HepG2 (cell line): ENCODE data around the gene THPO. TPM values are rescaled to one million over a fixed set of nuclear protein-coding genes. Genes with fewer than 3 reads are reported as not detected.

Experiments
- ATAC-seq: fragments of 200-7000 bp; cut with Tn5 transposase; 3 replicates; pipeline ENCODE4 v1.9.1; 2020; ENCODE audit warnings: mild to moderate bottlenecking, moderate library complexity
- BruUV-seq: library from RNA; stranded (reverse); fragments of 400-500 nt; replicated peaks from 2 replicates; lab custom pipeline; 2021; lab: Mats Ljungman, UMichigan
- CTCF ChIA-PET: fragments of 300-600 bp; formaldehyde crosslinking; extraction: SDS; loops from one replicate; lab custom pipeline; 2021; ENCODE audit warnings: low total read pairs, inconsistent platforms, low intra/inter-chr PET ratio; lab: Yijun Ruan, JAX
- POLR2A ChIA-PET: fragments of 350-600 bp; sonication (Branson Sonifier 250); formaldehyde crosslinking; loops from one replicate; lab custom pipeline; 2020; ENCODE audit warnings: antibody characterized with exemption, inconsistent platforms; lab: Yijun Ruan, JAX
- DNase-seq: peaks from one replicate; pipeline ENCODE4 v3.0.0-alpha.2; 2015; ENCODE audit warnings: low spot score
- FAIRE-seq: peaks from 3 replicates; lab custom pipeline; 2011; peaks lifted over from hg19 to GRCh38; lab: Jason Lieb, UNC
- H2AFZ ChIP-seq: one replicate; pipeline ENCODE4 v1.6.1; 2011; ENCODE audit warnings: low read length, inconsistent platforms
- H3K27ac ChIP-seq: fragments of 300-600 bp; 3 replicates; pipeline ENCODE4 v1.8.0; 2011; ENCODE audit warnings: mixed run types, mild to moderate bottlenecking, mixed read lengths, low read length, inconsistent platforms; ENCODE audit not compliant: insufficient read depth; ENCODE audit errors: extremely low read length
- H3K27me3 ChIP-seq, 2 experiments: fragments of 200-600 bp in 1 of 2; 2 replicates in 1 of 2; 3 replicates in 1 of 2; pipeline versions ENCODE4 v1.6.0 to v1.8.0; 2011; ENCODE audit warnings: low read length in 2 of 2, mild to moderate bottlenecking in 2 of 2, moderate library complexity in 2 of 2, inconsistent platforms in 1 of 2; ENCODE audit not compliant: insufficient read depth in 2 of 2, control insufficient read depth in 1 of 2
- H3K36me3 ChIP-seq, 2 experiments: fragments of 200-600 bp in 1 of 2; replicated peaks in 1 of 2; 2 replicates in 1 of 2; 3 replicates in 1 of 2; pipeline versions ENCODE4 v1.5.1 to v1.8.0; 2011; ENCODE audit warnings: low read length in 2 of 2, inconsistent platforms in 1 of 2; ENCODE audit not compliant: insufficient read depth in 2 of 2, control insufficient read depth in 1 of 2
- H3K4me1 ChIP-seq: 2 replicates; pipeline ENCODE4 v1.5.1; 2012; ENCODE audit warnings: low read length, inconsistent platforms; ENCODE audit not compliant: insufficient read depth
- H3K4me2 ChIP-seq: 2 replicates; pipeline ENCODE4 v1.6.0; 2011; ENCODE audit warnings: low read depth, low read length, inconsistent platforms
- H3K4me3 ChIP-seq, 3 experiments: fragments of 200-600 bp in 1 of 3; sonication (generic), shearing (Covaris generic) in 1 of 3; replicated peaks in 1 of 3; 2 replicates each; pipeline ENCODE4 v1.5.1; 2011 to 2016; ENCODE audit warnings: low read length in 3 of 3, inconsistent platforms in 2 of 3, low read depth in 2 of 3, mild to moderate bottlenecking in 2 of 3, control low read depth in 1 of 3, mixed read lengths in 1 of 3; ENCODE audit not compliant: insufficient read depth in 1 of 3
- H3K79me2 ChIP-seq: one replicate; pipeline ENCODE4 v1.6.1; 2011; ENCODE audit warnings: low read length, inconsistent platforms; ENCODE audit not compliant: insufficient read depth
- H3K9ac ChIP-seq: 2 replicates; pipeline ENCODE4 v1.6.0; 2011; ENCODE audit warnings: mild to moderate bottlenecking, low read depth, low read length, inconsistent platforms; ENCODE audit not compliant: insufficient read depth
- H3K9me3 ChIP-seq: 2 replicates; pipeline ENCODE4 v1.5.1; 2012; ENCODE audit warnings: mild to moderate bottlenecking, low read length
- H4K20me1 ChIP-seq: 2 replicates; pipeline ENCODE4 v1.6.0; 2011; ENCODE audit warnings: inconsistent platforms, mild to moderate bottlenecking, low read length, moderate library complexity; ENCODE audit not compliant: insufficient read depth
- ARID4A ChIP-seq: sonication (generic); formaldehyde crosslinking; IDR thresholded peaks from 2 replicates; pipeline ENCODE4 v1.5.0; 2020; ENCODE audit warnings: mild to moderate bottlenecking, missing genetic modification reagents, borderline replicate concordance
- NONO ChIP-seq, 2 experiments: fragments of 450-650 bp in 1 of 2; sonication (generic) in 1 of 2; formaldehyde crosslinking in 1 of 2; IDR thresholded peaks in 1 of 2; conservative IDR thresholded peaks in 1 of 2; 2 replicates each; pipeline versions ENCODE4 v1.6.1 to v1.8.0; 2017 to 2022; ENCODE audit warnings: mild to moderate bottlenecking in 1 of 2, missing genetic modification reagents in 1 of 2, moderate library complexity in 1 of 2
- RBFOX2 ChIP-seq: fragments of 200-400 bp; formaldehyde crosslinking; IDR thresholded peaks from 2 replicates; pipeline ENCODE4 v1.6.1; 2017; ENCODE audit warnings: low read depth, mild to moderate bottlenecking, low read length
- SOX5 ChIP-seq: IDR thresholded peaks from 2 replicates; pipeline ENCODE4 v1.6.1; 2016; ENCODE audit warnings: borderline replicate concordance
- ZFP1 ChIP-seq: IDR thresholded peaks from 2 replicates; pipeline ENCODE4 v1.6.1; 2016
- ZNF292 ChIP-seq: sonication (generic); formaldehyde crosslinking; IDR thresholded peaks from 2 replicates; pipeline ENCODE4 v1.8.1; 2022; ENCODE audit warnings: mild to moderate bottlenecking, low read depth, missing genetic modification reagents, borderline replicate concordance
- WGBS: methylation state at CpG from one replicate; pipeline ENCODE4 v1.1.6; 2017; ENCODE audit warnings: low lambda C conversion rate; 5-methylcytosine and 5-hydroxymethylcytosine counted together
- in situ Hi-C: cut with HindIII; loops from 2 replicates; pipeline ENCODE4 v1.10.0; 2017; ENCODE audit warnings: low pct_unique_long_range_greater_than_20kb; ENCODE audit not compliant: extremely low pct_ligation_motif_present
- intact Hi-C: fragments of 100-400 bp; cut with micrococcal nuclease; formaldehyde crosslinking; loops from one replicate; pipeline ENCODE4 v1.10.0; 2022; ENCODE audit not compliant: unreplicated experiment
- polyA plus RNA-seq, 8 experiments: library from polyadenylated mRNA; depleted of rRNA in 3 of 8; stranded (reverse) in 7 of 8; unstranded in 1 of 8; fragments of >200 nt; fragmentation: Illumina TruSeq in 4 of 8; extraction: Trizol in 4 of 8; gene quantifications; 2 replicates each; pipeline versions ENCODE4 v1.2.1 to v1.2.3, GENCODE V29; 2011 to 2016; ENCODE audit warnings: low read depth in 4 of 8, missing spikeins in 1 of 8, mixed read lengths in 1 of 8; ENCODE audit not compliant: insufficient read depth in 1 of 8
- total RNA-seq, 5 experiments: library from RNA; depleted of rRNA; stranded (reverse); fragments of >200 nt; fragmentation: Illumina TruSeq; extraction: Trizol; gene quantifications; 2 replicates each; pipeline ENCODE4 v1.2.3, GENCODE V29; 2016; ENCODE audit warnings: low read depth in 1 of 5

THPO gene
- total and polyA plus RNA-seq, 2 of the 13 experiments (the other 11 are each of a cell fraction or from before 2014, with no cell fraction given): 2.8 to 4.8 TPM

- Histone ChIP-seq H3K27ac (no peak overlapping the region), H3K4me2 (no peak overlapping the region), H3K4me1 (no peaks in the 10 kb centered on the region), H3K9ac (no peak overlapping the region), H3K36me3 (peaks cover 6 to 13% of the 10 kb centered on the region in 2 experiments; a peak in 3 of 5 replicates), H2AFZ (no peak overlapping the region), H3K79me2 (no peaks in the 10 kb centered on the region), H3K27me3 (0 out of 5 replicates have a peak, but pooled peaks cover 0 to 4% of the 10 kb centered on the region in 2 experiments), H3K9me3 (no peaks in the 10 kb centered on the region), H4K20me1 (no peaks in the 10 kb centered on the region), H3K4me3 (no peak overlapping the region)
- no peak for ATAC-seq
- TF ChIP-seq ZNF292 (no peak), SOX5 (CRISPR knock-in tag) (no peak), NONO (IDR thresholded peaks at IDR 0.05) (no peak), NONO (CRISPR knock-in tag; conservative IDR thresholded peaks at IDR 0.05) (no peak), ARID4A (CRISPR knock-in tag) (no peak), RBFOX2 (peak; percentile 42; the same call in 1 of the 2 replicates), ZFP1 (CRISPR knock-in tag) (no peak)
- no peak for FAIRE-seq
- in situ Hi-C loops (no loop called here), intact Hi-C loops (no loop called here)
- POLR2A ChIA-PET: interaction anchor here (1.8 to 2.1 kb wide), 2 partner anchors 13 to 29 kb away, joined by 4 to 5 read pairs; partner anchors contain the start of gene THPO
- no TSS peak for BruUV-seq
- WGBS: 40% methylated on average over 1 of the region's 3 CpGs
- no peak for DNase-seq
- CTCF ChIA-PET: no interaction called here
Measured at GRCh38 chr3:184391266-184391665, 13.3 kb upstream of the THPO start.
